ENCODE data around the gene LUC7L. TPM values are rescaled to one million over a fixed set of nuclear protein-coding genes. Genes with fewer than 3 reads are reported as not detected.

LUC7L gene
- total and polyA plus RNA-seq, 2 of the 8 experiments (the other 6 are each of a cell fraction or from before 2014, with no cell fraction given): 49.7 to 129 TPM

GRCh38 chr16:254461-254860 lies 25.2 kb upstream of the LUC7L start:
- Histone ChIP-seq H3K18ac (ENCODE audit: extremely low read depth, low read length) (no peak overlapping the region), H2AFZ (ENCODE audit: low read length) (no peak overlapping the region), H3K79me1 (ENCODE audit: low read depth, low read length) (no peaks in the 10 kb centered on the region; the same call in none of the 2 replicates), H3K4me3 (ENCODE audit: extremely low read depth in 1 of 4, insufficient read depth in 2 of 4, low read depth in 3 of 4, low read length in 4 of 4) (no peak overlapping the region), H2BK20ac (ENCODE audit: low read length) (no peak overlapping the region), H3K4ac (replicated peaks; ENCODE audit: insufficient read length, low read depth, low read length) (no peak overlapping the region), H3K4me1 (replicated peaks in 1 of 4; ENCODE audit: control insufficient read depth in 3 of 4, insufficient read depth in 4 of 4, low read length in 3 of 4) (no peaks in the 10 kb centered on the region), H3K56ac (replicated peaks; ENCODE audit: insufficient read length, low read depth, low read length) (no peak overlapping the region), H3K4me2 (ENCODE audit: insufficient read depth in 1 of 2, low read depth in 2 of 2, low read length in 2 of 2) (no peak overlapping the region), H4K20me1 (replicated peaks in 1 of 2; ENCODE audit: control insufficient read depth in 1 of 2, insufficient read depth in 2 of 2, low read length in 2 of 2) (peaks cover 2 to 4% of the 10 kb centered on the region in 2 experiments), H4K5ac (ENCODE audit: insufficient read length, low read depth, low read length) (no peak overlapping the region), H3K79me2 (ENCODE audit: control insufficient read depth in 1 of 2, insufficient read depth in 2 of 2, low read length in 2 of 2) (no peaks in the 10 kb centered on the region), H2BK5ac (ENCODE audit: low read depth, low read length) (no peak overlapping the region), H3K9me3 (ENCODE audit: insufficient read depth in 2 of 2, low read depth in 1 of 2, low read length in 1 of 2) (no peaks in the 10 kb centered on the region), H2BK15ac (ENCODE audit: low read length) (no peak overlapping the region), H2BK120ac (replicated peaks; ENCODE audit: low read depth, low read length) (no peak overlapping the region), H3K23ac (ENCODE audit: insufficient read length) (no peak overlapping the region), H4K8ac (ENCODE audit: extremely low read depth, insufficient read depth, low read length) (no peak overlapping the region), H3K36me3 (ENCODE audit: control insufficient read depth in 2 of 4, insufficient read depth in 4 of 4, low read length in 3 of 4) (peaks cover 0 to 14% (median 3%) of the 10 kb centered on the region in 4 experiments; a peak in 4 of 8 replicates), H2AK5ac (ENCODE audit: low read depth, low read length) (no peak overlapping the region), H2BK12ac (ENCODE audit: low read depth, low read length) (no peak overlapping the region), H3K9ac (replicated peaks in 1 of 4; ENCODE audit: extremely low read depth in 1 of 4, low read depth in 3 of 4, low read length in 3 of 4) (no peak overlapping the region), H3K27me3 (replicated peaks in 1 of 4; ENCODE audit: control insufficient read depth in 3 of 4, extremely low read depth in 1 of 4, insufficient read depth in 3 of 4, low read length in 3 of 4) (no peaks in the 10 kb centered on the region), H4K91ac (replicated peaks; ENCODE audit: insufficient read length, low read length) (no peak overlapping the region), H3K14ac (ENCODE audit: insufficient read length) (no peak overlapping the region), H3K27ac (ENCODE audit: low read depth, low read length) (no peak overlapping the region), H3K23me2 (ENCODE audit: low read depth, low read length) (no peaks in the 10 kb centered on the region)
- FAIRE-seq: no peak
- no peak for TF ChIP-seq EGR1 (IDR thresholded peaks at IDR 0.05; ENCODE audit: borderline replicate concordance, low read depth, low read length)
- no peak for TF ChIP-seq CEBPB (IDR thresholded peaks at IDR 0.05; ENCODE audit: low read depth, low read length)
- TF ChIP-seq SIN3A (conservative IDR thresholded peaks at IDR 0.05 in 1 of 2, IDR thresholded peaks at IDR 0.05 in 1 of 2; ENCODE audit: low read depth in 1 of 2, low read length in 2 of 2): no peak
- TF ChIP-seq SAP30 (IDR thresholded peaks at IDR 0.05; ENCODE audit: insufficient read depth, insufficient replicate concordance, low read length): no peak
- TF ChIP-seq FOSL1 (IDR thresholded peaks at IDR 0.05; ENCODE audit: insufficient read depth, low read depth, low read length): no peak
- no peak for TF ChIP-seq ZNF274 (IDR thresholded peaks at IDR 0.05; ENCODE audit: borderline replicate concordance, extremely low read depth, low read length)
- TF ChIP-seq PHF8 (conservative IDR thresholded peaks at IDR 0.05; ENCODE audit: low read depth, low read length): no peak
- TF ChIP-seq POLR2A (IDR thresholded peaks at IDR 0.05; ENCODE audit: control extremely low read depth in 1 of 2, low read depth in 2 of 2, low read length in 2 of 2): no peak
- no peak for TF ChIP-seq POLR2AphosphoS5 (IDR thresholded peaks at IDR 0.05; ENCODE audit: low read depth, low read length)
- TF ChIP-seq KDM4A (IDR thresholded peaks at IDR 0.05; ENCODE audit: low read depth, low read length, severe bottlenecking): no peak
- TF ChIP-seq NRF1 (IDR thresholded peaks at IDR 0.05; ENCODE audit: low read depth, low read length): no peak
- no peak for TF ChIP-seq USF2 (IDR thresholded peaks at IDR 0.05; ENCODE audit: low read length)
- no peak for TF ChIP-seq HDAC6 (IDR thresholded peaks at IDR 0.05; ENCODE audit: low read depth, low read length)
- WGBS, 2 experiments (ENCODE audit: extremely low coverage in 1 of 2, insufficient coverage in 1 of 2, insufficient read length in 1 of 2, insufficient replicate concordance in 2 of 2, low coverage in 1 of 2, low lambda C conversion rate in 2 of 2, missing lambda C conversion rate in 1 of 2): 96% methylated on average over 25 of the region's 25 CpGs; no CpG with 5 or more reads in 1 of the 2 experiments
- POLR2A ChIA-PET (ENCODE audit: partially characterized antibody): interaction anchor here (2.1 to 2.3 kb wide), 2 partner anchors 16 to 26 kb away, joined by 5 to 6 read pairs; partner anchors contain the start of gene LUC7L
- CTCF ChIA-PET (ENCODE audit: partially characterized antibody): interaction anchor here (0.9 to 1.4 kb wide), 4 partner anchors 10 to 233 kb away, joined by 3 to 4 read pairs (median 3); no protein-coding TSS in a partner anchor
- no peak for DNase-seq (ENCODE audit: low read depth in 1 of 2, low spot score in 2 of 2)
